Stimulated activated CD8-positive, alpha-beta memory T cell treated with anti-CD3 and anti-CD28 coated beads, Interleukin-7, amount 100 ng/mL, for 1 hour (primary cell): ENCODE data around the gene OCA2.

Experiments
- DNase-seq, 2 donors: peaks; one replicate each; pipeline ENCODE4 v3.0.0-alpha.2; 2020; ENCODE audit warnings: low read depth in 2 of 2

OCA2 gene

DNA sequence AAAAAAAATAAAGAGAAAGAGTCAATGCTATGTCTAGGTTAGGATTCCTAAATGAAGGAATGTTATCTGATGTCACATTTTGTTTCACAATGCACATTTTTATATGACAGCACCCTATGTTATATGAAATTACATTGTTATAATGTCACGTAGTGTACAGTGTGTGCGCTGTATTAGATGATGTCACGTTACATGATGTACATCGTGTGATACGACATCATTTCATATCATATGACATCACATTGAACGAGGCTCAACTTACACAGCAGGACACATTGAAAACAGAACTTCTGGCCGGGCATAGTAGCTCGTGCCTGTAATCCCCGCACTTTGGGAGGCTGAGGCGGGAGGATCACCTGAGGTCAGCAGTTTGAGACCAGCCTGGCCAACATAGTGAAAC lies 150.0 kb downstream of the OCA2 start:
- no peak for DNase-seq

GRCh38 chr15:27939246-27939645 lies 159.9 kb downstream of the OCA2 start:
- no peak for DNase-seq

- no peak for DNase-seq
Measured at GRCh38 chr15:27937851-27938250, 161.3 kb downstream of the OCA2 start.

- DNase-seq, result no peak
Measured at GRCh38 chr15:27936164-27936563, 163.0 kb downstream of the OCA2 start.

- no peak for DNase-seq
Measured at GRCh38 chr15:27935328-27935727, 163.8 kb downstream of the OCA2 start.

DNA sequence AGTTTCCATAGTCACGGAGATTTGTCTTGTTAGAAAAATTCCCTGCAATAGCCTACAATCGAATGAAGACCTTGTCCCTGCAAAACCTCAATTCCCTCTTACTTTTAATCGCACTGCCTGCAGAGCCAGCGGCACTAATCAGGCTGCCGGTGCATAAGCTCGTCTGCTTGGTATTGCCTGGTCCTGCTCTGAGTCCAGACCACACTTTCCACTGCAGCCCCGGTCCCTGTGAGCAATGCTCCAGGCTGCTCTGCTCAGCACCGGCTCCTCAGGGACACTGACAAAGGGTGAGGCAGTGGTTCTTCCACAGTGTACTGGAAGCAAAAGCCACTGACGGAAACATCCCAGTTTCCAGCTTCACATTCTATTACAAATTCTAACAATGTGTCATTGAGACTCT lies 164.3 kb downstream of the OCA2 start:
- DNase-seq, result no peak

DNA sequence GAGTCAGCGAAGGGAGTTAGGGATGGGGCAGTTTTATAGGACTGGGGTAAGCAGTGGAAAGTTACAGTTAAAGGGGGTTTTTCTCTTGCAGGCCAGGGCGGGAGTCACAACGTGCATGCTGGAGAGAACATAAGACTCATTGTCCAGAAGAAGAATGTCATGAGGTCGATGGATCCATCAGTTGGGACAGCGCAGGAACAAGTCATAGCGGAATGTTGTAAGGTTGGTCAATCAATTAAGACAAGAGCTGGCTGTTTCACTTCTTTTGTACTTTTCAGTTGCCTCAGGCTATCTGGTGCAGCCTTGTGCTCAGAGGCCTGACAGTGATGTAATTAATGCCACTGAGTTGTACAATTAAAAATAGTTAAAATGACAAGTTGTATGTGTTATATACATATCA lies 165.6 kb downstream of the OCA2 start:
- no peak for DNase-seq

DNA sequence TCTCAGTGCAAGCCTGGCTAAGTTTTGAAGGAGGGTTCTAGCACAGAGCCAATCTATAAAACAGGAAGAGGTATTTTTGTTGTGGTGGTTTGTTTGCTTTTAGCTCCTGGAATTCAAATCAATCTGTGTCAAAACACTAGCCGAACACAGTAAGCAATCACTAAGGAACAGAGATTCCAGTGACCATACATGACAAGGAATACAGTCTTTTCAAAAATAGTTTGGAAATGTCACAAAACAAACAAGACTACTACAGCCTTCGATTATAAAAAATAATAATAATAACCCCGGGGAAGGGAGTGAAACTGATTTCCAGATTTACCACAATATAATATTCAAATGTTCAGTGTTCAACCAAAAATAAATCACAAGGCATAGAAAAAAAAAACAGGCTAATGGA lies 166.5 kb downstream of the OCA2 start:
- DNase-seq, result no peak

GRCh38 chr15:27928386-27928785 lies 170.7 kb downstream of the OCA2 start:
- DNase-seq, result no peak

- no peak for DNase-seq
Measured at GRCh38 chr15:27912283-27912682, 186.8 kb downstream of the OCA2 start.

- no peak for DNase-seq
Measured at GRCh38 chr15:27906802-27907201, 192.3 kb downstream of the OCA2 start.

GRCh38 chr15:27903405-27903804 lies 195.7 kb downstream of the OCA2 start:
- no peak for DNase-seq

GRCh38 chr15:27902680-27903385 lies 196.3 kb downstream of the OCA2 start:
- no peak for DNase-seq

DNA sequence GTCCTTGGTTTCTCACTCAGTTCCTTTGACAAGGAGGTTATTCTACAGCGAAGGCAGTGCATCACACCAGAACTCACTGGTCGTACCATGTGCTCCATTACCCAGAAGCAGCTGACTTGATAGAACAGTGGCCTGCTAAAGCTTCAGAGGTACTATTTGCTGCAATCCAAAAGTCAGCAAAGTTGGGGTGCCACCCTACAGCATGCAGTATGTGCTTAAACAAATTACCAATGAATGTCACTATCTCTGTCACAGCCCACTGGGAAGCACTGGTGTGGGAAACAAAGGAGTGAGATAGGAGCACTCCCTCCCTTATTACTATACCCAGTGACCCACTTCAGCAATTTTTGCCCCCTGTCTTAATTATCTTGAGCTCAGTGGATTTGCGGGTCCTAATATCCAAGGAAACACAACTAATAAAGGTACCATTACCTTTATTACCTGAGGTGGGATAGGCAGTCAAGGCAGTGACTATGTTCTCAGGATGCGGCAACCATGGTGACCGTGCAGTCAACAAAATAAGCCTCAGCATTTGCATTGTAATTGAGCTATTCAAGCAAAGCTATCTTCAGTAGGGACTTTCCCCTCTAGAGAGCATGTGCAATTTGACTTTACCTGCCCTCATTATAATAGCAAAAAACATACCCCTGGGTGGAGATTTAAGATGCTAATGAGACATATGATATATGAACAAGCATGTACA lies 199.4 kb downstream of the OCA2 start:
- no peak for DNase-seq

DNA sequence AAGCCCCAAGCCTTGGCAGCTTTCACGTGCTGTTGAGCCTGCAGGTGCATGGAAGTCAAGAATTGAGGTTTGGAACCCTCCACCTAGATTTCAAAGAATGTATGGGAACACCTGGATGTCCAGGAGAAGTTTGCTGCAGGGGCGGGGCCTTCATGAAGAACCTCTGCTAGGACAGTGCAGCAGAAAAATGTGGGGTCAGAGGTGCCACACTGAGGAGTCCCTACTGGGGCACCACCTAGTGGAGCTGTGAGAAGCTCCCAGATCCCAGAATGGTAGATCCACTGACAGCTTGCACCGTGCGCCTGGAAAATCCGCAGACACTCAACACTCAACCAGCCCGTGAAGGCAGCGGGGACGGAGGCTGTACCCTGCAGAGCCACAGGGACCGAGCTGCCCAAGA lies 201.6 kb downstream of the OCA2 start:
- no peak for DNase-seq

DNA sequence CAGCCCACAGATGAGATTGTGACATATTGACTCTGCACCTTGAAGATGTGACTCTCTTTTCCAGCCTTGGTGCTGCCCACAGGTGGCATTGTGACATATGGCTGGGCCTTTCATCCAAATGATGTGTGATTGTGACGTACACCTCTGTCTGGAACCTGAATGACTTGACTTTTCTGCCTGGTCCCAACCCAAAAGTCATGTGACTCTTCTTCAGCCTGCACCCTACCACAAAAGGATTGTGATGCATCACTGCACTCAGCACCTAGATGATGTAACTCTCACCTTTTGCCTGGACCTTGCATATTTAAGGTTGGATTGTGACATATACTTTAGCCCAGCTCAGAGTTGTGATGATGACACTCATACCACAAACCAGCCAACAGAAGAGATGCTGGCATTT lies 204.5 kb downstream of the OCA2 start:
- DNase-seq, result no peak

- DNase-seq, result no peak
Measured at GRCh38 chr15:27889258-27889657, 209.9 kb downstream of the OCA2 start.

DNA sequence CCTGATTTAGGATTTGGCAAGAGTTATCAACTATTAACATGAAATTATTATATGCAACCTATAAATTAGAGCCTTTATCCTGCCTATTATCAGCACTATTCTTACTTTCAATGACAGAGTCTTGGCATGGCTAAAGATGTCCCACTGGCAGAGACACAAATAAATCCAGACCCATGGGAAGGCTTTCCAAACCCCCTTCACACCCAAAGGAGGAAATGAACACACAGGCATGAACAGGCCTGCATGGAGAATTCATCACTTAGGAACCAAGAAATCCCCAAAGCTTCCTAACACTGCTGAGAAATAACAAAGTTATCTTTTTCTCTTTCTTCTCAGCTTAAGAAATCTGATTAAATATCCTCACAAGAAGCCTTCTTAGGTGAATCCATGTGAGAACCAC lies 213.9 kb downstream of the OCA2 start:
- DNase-seq, result no peak

DNA sequence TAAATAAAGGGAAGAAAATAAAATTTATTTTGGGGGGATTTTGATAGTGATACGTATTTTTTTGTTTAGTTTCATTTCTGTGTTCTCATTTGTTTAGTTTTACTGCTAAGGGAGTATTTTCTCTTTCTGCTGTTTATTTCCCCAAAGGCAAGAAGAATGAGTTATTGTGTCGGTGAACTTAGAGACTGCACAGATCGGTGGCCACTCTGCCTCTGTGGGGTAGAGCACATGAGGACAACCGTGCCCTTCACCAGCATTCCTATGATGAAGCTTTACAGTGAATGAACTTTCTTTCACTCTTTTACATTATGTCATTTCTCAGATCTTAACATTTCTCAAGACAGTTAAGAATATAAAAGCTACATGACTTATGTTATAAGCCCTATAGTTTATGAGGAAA lies 214.4 kb downstream of the OCA2 start:
- DNase-seq, result no peak

GRCh38 chr15:27878841-27879240 lies 220.3 kb downstream of the OCA2 start:
- no peak for DNase-seq

GRCh38 chr15:27873828-27874227 lies 225.3 kb downstream of the OCA2 start:
- no peak for DNase-seq

GRCh38 chr15:27873039-27873438 lies 226.1 kb downstream of the OCA2 start:
- no peak for DNase-seq

DNA sequence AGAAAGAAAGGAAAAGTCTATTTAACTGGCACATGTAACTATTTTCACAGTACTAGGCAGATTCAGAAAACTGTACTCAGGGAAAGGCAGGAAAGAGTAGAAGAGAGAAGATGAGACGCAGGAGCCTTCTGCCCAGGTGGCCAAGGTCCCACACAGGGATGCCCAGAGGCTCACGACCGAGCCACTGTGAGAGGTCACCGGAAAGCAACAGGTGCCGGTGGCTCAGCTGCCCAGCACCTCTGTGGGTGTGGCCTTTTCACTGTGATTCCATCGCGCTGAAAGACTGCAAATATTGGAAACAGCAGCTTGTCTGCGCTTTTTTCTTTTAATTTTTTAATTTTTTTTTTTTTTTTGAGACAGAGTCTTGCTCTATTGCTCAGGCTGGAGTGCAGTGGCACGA lies 226.8 kb downstream of the OCA2 start:
- DNase-seq, result no peak

DNA sequence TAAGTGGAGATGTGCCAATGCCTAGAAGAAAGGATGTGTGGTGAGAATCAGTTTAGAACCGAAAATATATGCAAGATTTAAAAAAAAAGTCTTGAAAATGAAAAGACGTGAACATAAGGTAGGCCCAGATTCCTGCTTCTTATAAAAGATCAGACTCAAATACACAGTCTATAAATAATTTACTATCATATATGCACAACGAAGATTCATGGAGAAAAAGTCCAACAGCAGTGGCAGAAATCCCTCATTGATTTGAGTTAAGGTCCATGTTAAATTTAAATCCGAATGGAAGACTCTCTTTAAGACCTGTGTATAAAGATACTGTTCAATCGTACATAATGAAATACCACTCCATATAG lies 227.2 kb downstream of the OCA2 start:
- DNase-seq, result no peak
